ENCODE data around the gene NFKBIL1. TPM values are rescaled to one million over a fixed set of nuclear protein-coding genes. Genes with fewer than 3 reads are reported as not detected.

The NFKBIL1 gene
- total RNA-seq, 4 donors from 2014 or later: 7.8 to 25.2 (median 16.7) TPM

GRCh38 chr6:31545291-31545690, 2.1 kb upstream of the NFKBIL1 start:
- H3K4me1 ChIP-seq: peaks cover 12 to 50% (median 20%) of the 10 kb centered on the region in 3 donors
- intact Hi-C loops (cut with DNase I): loop anchor here (5.0 kb wide), 1 partner anchor 48 kb away; the partner anchor contains the start of gene MICB
- H3K27me3 ChIP-seq: no peaks in the 10 kb centered on the region
- no peak overlapping the region for H3K27ac ChIP-seq
- H3K4me3 ChIP-seq: no peak overlapping the region
- TF ChIP-seq CTCF (IDR thresholded peaks at IDR 0.05): no peak
- TF ChIP-seq POLR2A (IDR thresholded peaks at IDR 0.05): no peak
- H3K36me3 ChIP-seq: peaks cover 0 to 20% (median 0%) of the 10 kb centered on the region in 3 donors
- no peak for DNase-seq
- H3K9me3 ChIP-seq: no peaks in the 10 kb centered on the region
- WGBS, 2 donors: 57 to 60% methylated on average over 7 of the region's 7 CpGs

- Histone ChIP-seq H3K4me1 (peaks cover 12 to 52% (median 17%) of the 10 kb centered on the region in 3 donors), H3K27ac (peak within 1 kb of the TSS; percentile 86 to 91 (median 88)), H3K4me3 (peak within 1 kb of the TSS; percentile 34 to 67 (median 46)), H3K36me3 (peaks cover 0 to 30% (median 3%) of the 10 kb centered on the region in 3 donors), H3K9me3 (no peaks in the 10 kb centered on the region), H3K27me3 (no peaks in the 10 kb centered on the region)
- WGBS, 2 donors: 9 to 13% methylated on average over 8 to 9 of the region's 11 CpGs
- TF ChIP-seq CTCF (IDR thresholded peaks at IDR 0.05) (peak; percentile 95 to 99 (median 98)), POLR2A (IDR thresholded peaks at IDR 0.05) (no peak)
- intact Hi-C loops (cut with DNase I): loop anchor here (5.0 kb wide), 1 partner anchor 49 kb away; the partner anchor contains the start of gene MICB
- DNase-seq: no peak
Measured at GRCh38 chr6:31546339-31546957, 960 bp upstream of the NFKBIL1 start, which contains the start of gene ATP6V1G2. Gene ATP6V1G2 (minus strand): TSS chr6:31546608. CDS start chr6:31546559, 49 bp downstream.

- TF ChIP-seq CTCF (IDR thresholded peaks at IDR 0.05): no peak
- H3K36me3 ChIP-seq: peaks cover 0 to 45% (median 3%) of the 10 kb centered on the region in 3 donors
- H3K27ac ChIP-seq: peak overlapping the region; percentile 86 to 91 (median 88)
- intact Hi-C loops (cut with DNase I): loop anchor here (5.0 kb wide), 1 partner anchor 51 kb away; the partner anchor contains the start of gene MICB
- H3K9me3 ChIP-seq: no peaks in the 10 kb centered on the region
- H3K4me3 ChIP-seq: peak overlapping the region; percentile 34 to 67 (median 46)
- H3K4me1 ChIP-seq: peaks cover 7 to 48% (median 13%) of the 10 kb centered on the region in 3 donors
- DNase-seq: no peak
- H3K27me3 ChIP-seq: no peaks in the 10 kb centered on the region
- 50 to 71% methylated on average over 9 to 14 of the region's 24 CpGs for WGBS, 2 donors
Measured at GRCh38 chr6:31547727-31548543, 527 bp downstream of the NFKBIL1 start.

- H3K9me3 ChIP-seq: no peaks in the 10 kb centered on the region
- H3K27me3 ChIP-seq: no peaks in the 10 kb centered on the region
- peaks cover 0 to 51% (median 3%) of the 10 kb centered on the region in 3 donors for H3K36me3 ChIP-seq
- peak overlapping the region in 1 of 4 donors; percentile 67 for H3K4me3 ChIP-seq
- 83 to 94% methylated on average over 2 of the region's 2 CpGs for WGBS, 2 donors
- no peak for DNase-seq
- peak overlapping the region; percentile 86 to 91 (median 88) for H3K27ac ChIP-seq
- intact Hi-C loops (cut with DNase I): loop anchor here (5.0 kb wide), 1 partner anchor 51 kb away; the partner anchor contains the start of gene MICB
- TF ChIP-seq CTCF (IDR thresholded peaks at IDR 0.05) (no peak), POLR2A (IDR thresholded peaks at IDR 0.05) (no peak)
- peaks cover 7 to 44% (median 10%) of the 10 kb centered on the region in 3 donors for H3K4me1 ChIP-seq
Measured at GRCh38 chr6:31548544-31548873, 1.1 kb downstream of the NFKBIL1 start.
